ENCODE data around the gene TBL1X. TPM values are rescaled to one million over a fixed set of nuclear protein-coding genes. Genes with fewer than 3 reads are reported as not detected.
A peak's percentile ranks its signal among the peaks of the same experiment; 100 is the strongest.

The TBL1X gene
- total RNA-seq, 6 experiments from 2014 or later: 34.4 to 53.2 (median 44.9) TPM

DNA sequence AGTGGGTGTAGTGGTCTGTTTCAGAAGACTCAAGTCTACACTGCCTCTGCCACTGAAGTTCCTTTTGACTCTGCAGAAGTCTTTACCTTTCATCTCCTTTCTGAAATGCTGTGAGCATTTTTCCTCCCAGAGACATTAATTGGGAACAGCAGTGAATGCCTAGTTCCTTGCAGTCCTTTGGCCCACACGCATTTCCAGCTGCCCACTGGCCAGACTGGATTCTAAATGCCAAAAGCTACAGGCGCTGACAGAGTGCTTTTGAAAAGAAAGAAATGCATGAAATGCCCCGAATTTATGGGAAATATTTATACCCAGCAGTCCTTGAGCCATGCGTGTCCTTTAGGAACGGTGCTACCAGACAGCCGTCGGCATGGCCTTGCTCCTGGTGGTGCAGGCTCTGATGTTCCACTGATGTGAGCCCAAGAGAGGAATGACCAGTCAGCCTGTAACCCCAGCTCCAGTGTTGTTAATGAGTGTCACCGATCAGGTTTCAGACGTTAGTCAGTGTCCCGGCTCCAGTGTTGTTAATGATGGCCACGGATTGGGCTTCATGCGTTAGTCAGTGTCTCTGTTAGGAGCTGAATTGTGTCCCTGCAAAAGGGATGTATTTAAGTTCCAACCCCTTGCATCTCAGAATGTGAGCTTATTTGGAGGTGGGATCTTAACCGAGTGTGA, 132.6 kb downstream of the TBL1X start:
- peaks cover 2% of the 10 kb centered on the region; the same call in 1 of the 2 replicates for H3K36me3 Mint-ChIP-seq (ENCODE audit: low read depth)
- TF ChIP-seq, protein P1, sequence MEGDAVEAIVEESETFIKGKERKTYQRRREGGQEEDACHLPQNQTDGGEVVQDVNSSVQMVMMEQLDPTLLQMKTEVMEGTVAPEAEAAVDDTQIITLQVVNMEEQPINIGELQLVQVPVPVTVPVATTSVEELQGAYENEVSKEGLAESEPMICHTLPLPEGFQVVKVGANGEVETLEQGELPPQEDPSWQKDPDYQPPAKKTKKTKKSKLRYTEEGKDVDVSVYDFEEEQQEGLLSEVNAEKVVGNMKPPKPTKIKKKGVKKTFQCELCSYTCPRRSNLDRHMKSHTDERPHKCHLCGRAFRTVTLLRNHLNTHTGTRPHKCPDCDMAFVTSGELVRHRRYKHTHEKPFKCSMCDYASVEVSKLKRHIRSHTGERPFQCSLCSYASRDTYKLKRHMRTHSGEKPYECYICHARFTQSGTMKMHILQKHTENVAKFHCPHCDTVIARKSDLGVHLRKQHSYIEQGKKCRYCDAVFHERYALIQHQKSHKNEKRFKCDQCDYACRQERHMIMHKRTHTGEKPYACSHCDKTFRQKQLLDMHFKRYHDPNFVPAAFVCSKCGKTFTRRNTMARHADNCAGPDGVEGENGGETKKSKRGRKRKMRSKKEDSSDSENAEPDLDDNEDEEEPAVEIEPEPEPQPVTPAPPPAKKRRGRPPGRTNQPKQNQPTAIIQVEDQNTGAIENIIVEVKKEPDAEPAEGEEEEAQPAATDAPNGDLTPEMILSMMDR (IDR thresholded peaks at IDR 0.05): no peak

DNA sequence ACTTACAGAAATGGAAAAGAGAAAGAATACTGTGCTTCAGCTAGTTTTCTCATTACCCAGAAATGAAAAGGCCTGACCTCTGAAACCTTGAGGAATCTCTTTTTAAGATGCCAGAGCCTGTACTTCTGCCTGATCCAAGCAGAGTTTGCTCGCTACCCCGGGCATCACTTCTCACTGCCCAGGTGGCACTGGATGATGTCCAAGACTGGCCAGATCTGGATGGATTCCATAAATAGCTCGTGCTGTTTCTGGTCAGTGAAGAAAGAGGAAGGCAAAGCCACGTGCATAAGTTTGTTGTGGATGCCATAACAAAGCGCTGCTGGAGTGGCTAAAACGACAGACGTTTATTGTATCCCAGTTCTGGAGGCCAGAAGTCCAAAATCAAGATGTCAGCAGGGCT, 133.5 kb downstream of the TBL1X start:
- no peaks in the 10 kb centered on the region for H3K9me3 Mint-ChIP-seq
- H3K27ac Mint-ChIP-seq: no peak overlapping the region
- H3K36me3 Mint-ChIP-seq (ENCODE audit: low read depth): no peaks in the 10 kb centered on the region
- no peak overlapping the region for H3K4me3 Mint-ChIP-seq
- H3K4me1 Mint-ChIP-seq (ENCODE audit: low read depth): no peaks in the 10 kb centered on the region
- no peaks in the 10 kb centered on the region for H3K27me3 Mint-ChIP-seq (ENCODE audit: insufficient read depth)
- DNase-seq: no peak
- TF ChIP-seq, protein P1 (IDR thresholded peaks at IDR 0.05): no peak

More for the DNA sequence above, 132.6 kb downstream of the TBL1X start:
- Mint-ChIP-seq H3K27ac (no peak overlapping the region), H3K27me3 (ENCODE audit: insufficient read depth) (no peaks in the 10 kb centered on the region; the same call in 1 of the 2 replicates), H3K4me1 (ENCODE audit: low read depth) (peaks cover 2% of the 10 kb centered on the region; the same call in 1 of the 2 replicates), H3K4me3 (no peak overlapping the region), H3K9me3 (no peaks in the 10 kb centered on the region)
- DNase-seq: no peak

DNA sequence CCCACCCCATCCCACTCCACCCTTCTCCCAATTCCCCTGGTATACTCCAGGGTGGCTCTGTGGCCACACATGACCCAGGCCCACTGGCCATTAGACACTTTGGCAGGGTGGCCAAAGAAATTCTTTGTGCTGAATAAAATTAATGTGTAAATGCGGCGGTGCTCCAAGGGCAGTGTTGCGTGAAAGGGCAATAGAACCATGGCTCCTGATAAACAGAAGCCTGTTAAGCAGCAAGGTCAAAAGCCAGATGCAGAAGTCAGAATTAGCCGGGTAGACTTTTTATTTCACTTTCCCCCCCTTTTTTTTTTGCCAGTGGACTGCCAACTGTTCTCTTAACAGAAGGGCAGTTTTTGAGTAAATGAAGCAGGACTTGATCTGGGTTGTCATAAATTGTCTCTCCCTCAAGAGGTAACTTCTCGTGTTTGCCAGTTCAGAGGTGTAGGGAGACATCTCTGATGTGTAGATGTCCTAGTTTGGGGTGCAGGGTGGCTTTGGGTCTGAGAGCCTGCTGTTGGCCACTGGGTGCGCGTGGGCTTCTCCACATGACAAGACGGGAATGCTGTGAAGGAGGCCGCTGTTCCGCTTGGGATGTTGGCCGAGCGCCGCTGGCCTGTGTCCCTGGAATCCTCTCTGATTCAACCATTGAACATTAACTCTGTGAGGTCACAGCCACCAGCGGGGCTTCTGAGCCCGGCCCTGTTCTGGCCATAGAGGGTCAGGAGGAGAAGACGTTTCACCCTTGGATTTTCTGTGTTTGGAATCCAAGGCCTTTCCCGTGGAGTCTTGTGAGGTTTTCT, 139.5 kb downstream of the TBL1X start:
- Mint-ChIP-seq H3K9me3 (no peaks in the 10 kb centered on the region), H3K27me3 (ENCODE audit: insufficient read depth) (no peaks in the 10 kb centered on the region; the same call in 1 of the 2 replicates), H3K4me1 (ENCODE audit: low read depth) (peaks cover 7% of the 10 kb centered on the region; the same call in 1 of the 2 replicates), H3K27ac (peak overlapping the region; percentile 78; the same call in 1 of the 2 replicates), H3K4me3 (peak overlapping the region; percentile 47; the same call in 1 of the 2 replicates), H3K36me3 (ENCODE audit: low read depth) (peaks cover 5% of the 10 kb centered on the region; the same call in 1 of the 2 replicates)
- no peak for DNase-seq
- TF ChIP-seq, protein P1 (IDR thresholded peaks at IDR 0.05): no peak

DNA sequence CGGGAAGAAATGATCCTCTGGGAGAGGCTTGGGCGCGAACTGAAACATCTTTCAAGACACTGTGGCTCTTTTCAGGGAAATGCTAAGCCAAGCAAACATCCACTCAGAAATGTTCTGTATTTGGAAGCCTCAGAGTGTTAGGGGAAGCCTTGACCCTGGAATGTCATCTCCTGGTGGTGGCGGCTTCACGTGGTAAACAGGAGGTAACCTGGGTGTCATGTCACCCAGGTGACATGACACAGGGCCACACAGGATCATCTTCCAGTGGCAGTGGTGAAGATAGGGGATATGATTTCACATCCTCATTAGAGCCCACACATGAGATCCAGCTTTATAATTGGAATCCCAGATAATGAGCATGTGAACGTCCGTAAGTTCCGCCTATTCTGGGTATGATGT, 140.0 kb downstream of the TBL1X start:
- H3K27ac Mint-ChIP-seq: peak overlapping the region; percentile 78; the same call in 1 of the 2 replicates
- no peak overlapping the region for H3K4me3 Mint-ChIP-seq
- TF ChIP-seq, protein P1 (IDR thresholded peaks at IDR 0.05): no peak
- H3K36me3 Mint-ChIP-seq (ENCODE audit: low read depth): peaks cover 5% of the 10 kb centered on the region; the same call in 1 of the 2 replicates
- peaks cover 13% of the 10 kb centered on the region for H3K4me1 Mint-ChIP-seq (ENCODE audit: low read depth)
- H3K27me3 Mint-ChIP-seq (ENCODE audit: insufficient read depth): no peaks in the 10 kb centered on the region; the same call in 1 of the 2 replicates
- DNase-seq: no peak
- no peaks in the 10 kb centered on the region for H3K9me3 Mint-ChIP-seq

DNA sequence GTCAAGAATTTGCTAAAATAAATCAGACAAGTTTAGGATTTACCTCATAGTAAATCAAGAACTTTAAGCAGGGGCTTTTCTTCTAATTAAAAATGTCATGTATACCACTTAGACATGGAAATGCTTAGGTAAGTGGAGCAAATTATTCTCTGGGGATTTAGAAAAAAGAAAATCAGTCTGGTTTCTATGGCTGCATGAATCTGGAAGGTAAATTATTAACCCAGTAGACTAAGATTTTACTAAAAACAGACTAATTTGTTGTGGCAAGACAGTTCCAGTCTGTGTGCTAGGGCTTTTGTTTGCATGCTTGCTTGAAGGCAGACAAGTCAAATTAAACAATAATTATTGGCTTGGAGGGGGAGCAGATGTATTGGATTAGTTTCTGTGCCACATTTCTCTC, 140.6 kb downstream of the TBL1X start:
- H3K4me3 Mint-ChIP-seq: no peak overlapping the region
- no peaks in the 10 kb centered on the region for H3K9me3 Mint-ChIP-seq
- no peak overlapping the region for H3K27ac Mint-ChIP-seq
- H3K27me3 Mint-ChIP-seq (ENCODE audit: insufficient read depth): no peaks in the 10 kb centered on the region; the same call in 1 of the 2 replicates
- H3K36me3 Mint-ChIP-seq (ENCODE audit: low read depth): peaks cover 5% of the 10 kb centered on the region; the same call in 1 of the 2 replicates
- H3K4me1 Mint-ChIP-seq (ENCODE audit: low read depth): peaks cover 19% of the 10 kb centered on the region
- TF ChIP-seq, protein P1 (IDR thresholded peaks at IDR 0.05): no peak
- DNase-seq: no peak
